Keratinocyte (primary cell): ENCODE measurements around the gene TPPP3. TPM values are rescaled to one million over a fixed set of nuclear protein-coding genes. Genes with fewer than 3 reads are reported as not detected.

Experiments
- DNase-seq: peaks from one replicate; pipeline ENCODE4 v3.0.0-alpha.2; 2011; ENCODE audit warnings: low read depth, missing footprints, low spot score
- FAIRE-seq: peaks from 2 replicates; lab custom pipeline; 2011; peaks lifted over from hg19 to GRCh38; lab: Jason Lieb, UNC
- H2AFZ ChIP-seq: 2 replicates; pipeline ENCODE4 v1.6.0; 2012; ENCODE audit warnings: low read length, control low read depth, inconsistent platforms; ENCODE audit not compliant: control insufficient read depth
- H3K27ac ChIP-seq: 2 replicates; pipeline ENCODE4 v1.5.1; 2011; ENCODE audit warnings: low read length; ENCODE audit not compliant: control insufficient read depth, insufficient read depth
- H3K27me3 ChIP-seq: 3 replicates; pipeline ENCODE4 v1.6.0; 2011; ENCODE audit warnings: low read length; ENCODE audit not compliant: control insufficient read depth, insufficient read depth; ENCODE audit errors: extremely low read depth
- H3K36me3 ChIP-seq, 2 experiments: 2 replicates in 1 of 2; 3 replicates in 1 of 2; pipeline ENCODE4 v1.5.1; 2011; ENCODE audit warnings: low read length in 2 of 2, mild to moderate bottlenecking in 1 of 2; ENCODE audit not compliant: control insufficient read depth in 2 of 2, insufficient read depth in 2 of 2; ENCODE audit errors: extremely low read depth in 1 of 2
- H3K4me1 ChIP-seq: 3 replicates; pipeline ENCODE4 v1.5.1; 2011; ENCODE audit warnings: low read length; ENCODE audit not compliant: control insufficient read depth, insufficient read depth; ENCODE audit errors: extremely low read depth
- H3K4me2 ChIP-seq: 3 replicates; pipeline ENCODE4 v1.6.0; 2011; ENCODE audit warnings: low read depth, low read length; ENCODE audit not compliant: control insufficient read depth, insufficient read depth; ENCODE audit errors: extremely low read depth
- H3K4me3 ChIP-seq, 3 experiments: fragments of 200-600 bp in 1 of 3; sonication (generic) in 1 of 3; 2 replicates in 2 of 3; 3 replicates in 1 of 3; pipeline ENCODE4 v1.5.1; 2011 to 2016; ENCODE audit warnings: low read length in 3 of 3, mild to moderate bottlenecking in 3 of 3, control low read depth in 2 of 3, inconsistent platforms in 1 of 3, low read depth in 1 of 3, mixed read lengths in 1 of 3, mixed run types in 1 of 3, moderate library complexity in 1 of 3; ENCODE audit not compliant: control insufficient read depth in 2 of 3, insufficient read depth in 2 of 3; ENCODE audit errors: extremely low read depth in 1 of 3
- H3K79me2 ChIP-seq: 2 replicates; pipeline ENCODE4 v1.6.0; 2012; ENCODE audit warnings: low read length; ENCODE audit not compliant: control insufficient read depth, insufficient read depth
- H3K9ac ChIP-seq: 3 replicates; pipeline ENCODE4 v1.6.0; 2011; ENCODE audit warnings: low read length; ENCODE audit not compliant: control insufficient read depth, insufficient read depth; ENCODE audit errors: extremely low read depth
- H3K9me1 ChIP-seq: 3 replicates; pipeline ENCODE4 v1.6.0; 2011; ENCODE audit warnings: low read length; ENCODE audit not compliant: control insufficient read depth, insufficient read depth; ENCODE audit errors: extremely low read depth
- H3K9me3 ChIP-seq: 2 replicates; pipeline ENCODE4 v1.5.1; 2012; ENCODE audit warnings: low read depth, low read length; ENCODE audit not compliant: control insufficient read depth
- H4K20me1 ChIP-seq: 3 replicates; pipeline ENCODE4 v1.6.0; 2011; ENCODE audit warnings: low read length; ENCODE audit not compliant: control insufficient read depth, insufficient read depth; ENCODE audit errors: extremely low read depth
- CTCF ChIP-seq, 3 experiments: IDR thresholded peaks in 1 of 3; conservative IDR thresholded peaks in 1 of 3; optimal IDR thresholded peaks in 1 of 3; 2 replicates in 2 of 3; 3 replicates in 1 of 3; pipeline versions ENCODE3 to v1.5.1; 2011; ENCODE audit warnings: low read length in 3 of 3, mild to moderate bottlenecking in 3 of 3, moderate library complexity in 2 of 3, control low read depth in 1 of 3, inconsistent platforms in 1 of 3; ENCODE audit not compliant: insufficient read depth in 2 of 3; ENCODE audit errors: extremely low read depth in 1 of 3
- EZH2 ChIP-seq: IDR thresholded peaks from one replicate; pipeline ENCODE4 v1.6.1; 2012; ENCODE audit warnings: inconsistent platforms, mild to moderate bottlenecking, low read length, moderate library complexity
- dilution Hi-C: fragments of 300-500 bp; cut with MboI; formaldehyde crosslinking; loops from one replicate; pipeline ENCODE4 v1.7.0; 2020; ENCODE audit warnings: low sequenced_read_pairs; ENCODE audit not compliant: extremely low pct_ligation_motif_present
- polyA plus RNA-seq, 5 experiments: library from polyadenylated mRNA; depleted of rRNA in 3 of 5; stranded (reverse) in 3 of 5; stranded (forward) in 1 of 5; unstranded in 1 of 5; fragments of >200 nt; gene quantifications; 1 replicate in 1 of 5; 2 replicates in 3 of 5; 3 replicates in 1 of 5; pipeline versions ENCODE4 v1.2.1 to v1.2.3, GENCODE V29; 2011 to 2012; ENCODE audit warnings: missing spikeins in 2 of 5, low read depth in 1 of 5, low replicate concordance in 1 of 5

The TPPP3 gene
- polyA plus RNA-seq, 1 donor (not counting 4 experiments of a cell fraction or from before 2014, with no cell fraction given): 0.96 TPM

- H3K79me2 ChIP-seq: peaks cover 2% of the 10 kb centered on the region
- peak; percentile 91 for FAIRE-seq
- TF ChIP-seq CTCF (optimal IDR thresholded peaks at IDR 0.05 in 1 of 3, IDR thresholded peaks at IDR 0.05 in 1 of 3, conservative IDR thresholded peaks at IDR 0.05 in 1 of 3; ENCODE audit: extremely low read depth in 1 of 3, insufficient read depth in 2 of 3, low read length in 3 of 3): no peak
- no peak for TF ChIP-seq EZH2
- H3K4me2 ChIP-seq: peak overlapping the region; percentile 82
- no peaks in the 10 kb centered on the region for H4K20me1 ChIP-seq
- dilution Hi-C loops: no loop called here
- H3K4me3 ChIP-seq: peak overlapping the region in 1 of 3 experiments; percentile 13
- H3K9me3 ChIP-seq: no peaks in the 10 kb centered on the region
- H3K27me3 ChIP-seq: no peaks in the 10 kb centered on the region
- H3K36me3 ChIP-seq: no peaks in the 10 kb centered on the region
- DNase-seq: no peak
- H2AFZ ChIP-seq: peak overlapping the region; percentile 80
- peaks cover 53% of the 10 kb centered on the region for H3K4me1 ChIP-seq
- no peaks in the 10 kb centered on the region for H3K9me1 ChIP-seq
- H3K27ac ChIP-seq: peak overlapping the region; percentile 99
- H3K9ac ChIP-seq: peak overlapping the region; percentile 82
Observed at GRCh38 chr16:67406111-67406971, 13.0 kb upstream of the TPPP3 start.

DNA sequence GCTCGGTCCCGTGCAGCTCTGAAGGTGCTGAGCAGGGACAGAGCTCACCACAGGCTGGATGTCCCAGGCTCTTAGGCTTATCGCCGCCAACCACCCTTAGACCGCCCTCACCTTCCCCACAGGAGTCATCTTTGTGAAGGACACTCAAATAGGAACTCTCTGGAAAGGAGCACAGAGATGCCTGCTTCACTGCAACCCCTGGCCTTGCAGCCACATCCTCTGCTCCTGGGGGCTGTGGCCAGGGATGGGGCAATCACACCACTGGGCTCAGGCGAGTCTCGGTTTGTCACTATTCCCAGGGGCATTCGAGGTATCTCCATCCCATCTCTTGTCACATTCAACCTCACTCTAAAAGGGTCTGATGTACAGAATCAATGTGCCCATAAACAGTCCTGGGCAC lies 12.0 kb upstream of the TPPP3 start:
- no peaks in the 10 kb centered on the region for H3K79me2 ChIP-seq
- H3K4me3 ChIP-seq: peak overlapping the region in 1 of 3 experiments; percentile 11
- no peaks in the 10 kb centered on the region for H3K36me3 ChIP-seq
- H3K9me3 ChIP-seq: no peaks in the 10 kb centered on the region
- no peaks in the 10 kb centered on the region for H3K9me1 ChIP-seq
- peak overlapping the region; percentile 82 for H3K4me2 ChIP-seq
- dilution Hi-C loops: no loop called here
- peak overlapping the region; percentile 82 for H3K9ac ChIP-seq
- DNase-seq (no peak), FAIRE-seq (no peak)
- no peak for TF ChIP-seq CTCF (optimal IDR thresholded peaks at IDR 0.05 in 1 of 3, IDR thresholded peaks at IDR 0.05 in 1 of 3, conservative IDR thresholded peaks at IDR 0.05 in 1 of 3; ENCODE audit: extremely low read depth in 1 of 3, insufficient read depth in 2 of 3, low read length in 3 of 3)
- no peak for TF ChIP-seq EZH2
- H2AFZ ChIP-seq: no peak overlapping the region
- no peaks in the 10 kb centered on the region for H3K27me3 ChIP-seq
- H3K4me1 ChIP-seq: peaks cover 53% of the 10 kb centered on the region
- H4K20me1 ChIP-seq: no peaks in the 10 kb centered on the region
- peak overlapping the region; percentile 99 for H3K27ac ChIP-seq
